ENCODE measurements around the gene IQCC. TPM values are rescaled to one million over a fixed set of nuclear protein-coding genes. Genes with fewer than 3 reads are reported as not detected.

IQCC gene
- total RNA-seq, 1 donor from 2014 or later: 6.4 TPM

DNA sequence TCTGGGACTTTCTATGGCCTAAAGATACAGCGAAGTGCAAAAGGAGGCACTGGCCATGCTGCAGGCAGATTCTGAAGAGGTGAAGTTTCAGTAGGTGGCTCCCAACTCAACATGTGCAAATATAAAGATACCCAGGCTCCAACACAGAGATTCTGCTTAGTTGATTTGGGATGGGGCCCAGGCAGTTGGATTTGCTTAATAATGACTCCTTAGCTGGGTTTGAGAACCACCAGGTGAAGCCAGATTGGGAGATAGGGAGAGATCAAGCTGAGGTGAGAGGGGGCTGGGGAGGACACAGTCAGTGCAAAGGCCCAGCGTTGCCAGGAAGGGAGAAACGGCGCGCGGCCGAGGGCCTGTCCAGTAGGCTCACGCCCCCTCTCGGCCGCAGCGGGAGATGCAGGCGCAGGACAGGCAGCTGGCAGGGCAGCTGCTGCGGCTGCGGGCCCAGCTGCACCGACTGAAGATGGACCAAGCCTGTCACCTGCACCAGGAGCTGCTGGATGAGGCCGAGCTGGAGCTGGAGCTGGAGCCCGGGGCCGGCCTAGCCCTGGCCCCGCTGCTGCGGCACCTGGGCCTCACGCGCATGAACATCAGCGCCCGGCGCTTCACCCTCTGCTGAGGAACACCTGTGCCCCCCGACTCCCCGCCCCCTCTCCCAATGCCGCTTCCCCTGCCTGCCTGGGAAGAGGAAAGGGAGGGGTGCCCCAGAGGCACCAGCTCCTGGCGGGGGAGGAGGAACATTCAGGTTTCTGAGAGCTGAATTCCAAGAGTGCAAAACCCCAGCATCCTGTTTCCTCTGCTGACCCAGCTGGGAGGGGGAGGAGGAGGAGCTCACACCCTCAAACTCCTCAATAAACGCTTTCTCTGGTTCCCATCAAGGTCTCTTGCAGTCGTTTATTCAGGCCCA, 42.8 kb downstream of the IQCC start:
- intact Hi-C loops (cut with micrococcal nuclease): loop anchor here (2.0 kb wide), 1 partner anchor 403 kb away; the partner anchor contains the start of genes RBBP4 and ZBTB8OS
- Mint-ChIP-seq H3K9me3 (no peaks in the 10 kb centered on the region), H3K4me3 (peak overlapping the region; percentile 69), H3K4me1 (peaks cover 58% of the 10 kb centered on the region), H3K27me3 (no peaks in the 10 kb centered on the region), H3K36me3 (ENCODE audit: low read depth) (peaks cover 19% of the 10 kb centered on the region), H3K27ac (peak overlapping the region; percentile 97)
- DNase-seq: peak; percentile 94

DNA sequence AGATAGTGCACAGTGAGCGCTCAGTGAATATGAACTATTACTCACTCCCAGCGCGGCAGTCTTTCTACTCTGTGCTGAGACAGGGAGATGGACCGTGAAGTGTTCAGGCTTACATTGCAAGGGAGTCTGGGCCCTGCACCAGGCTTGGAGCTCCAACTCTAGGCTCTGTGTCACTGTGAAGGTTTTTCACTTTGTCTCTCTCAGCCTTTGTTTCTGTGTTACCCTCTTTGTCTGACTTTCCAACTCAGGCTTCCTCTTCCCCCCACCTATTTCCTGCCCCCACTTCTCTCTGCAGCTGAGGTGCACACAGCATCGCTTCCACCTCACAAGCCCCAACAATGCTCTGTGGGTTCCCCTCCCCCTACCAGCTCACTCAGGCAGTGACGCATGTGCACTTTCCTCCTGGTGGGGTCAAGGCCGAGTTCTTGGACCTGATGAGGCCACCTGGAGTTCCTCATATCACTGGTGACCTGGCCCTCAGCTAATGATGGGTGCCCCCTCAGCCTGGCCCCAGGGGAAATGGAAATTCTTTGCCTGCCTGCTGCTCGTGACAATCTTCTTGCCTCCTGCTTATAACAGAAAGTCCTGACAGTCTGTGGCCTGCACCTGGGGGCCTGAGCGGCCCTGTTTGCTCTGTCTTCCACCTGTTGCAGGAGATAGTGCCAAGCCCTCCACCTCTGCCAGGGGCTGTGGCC, 44.5 kb downstream of the IQCC start:
- intact Hi-C loops (cut with micrococcal nuclease): loop anchor here (1.0 to 10.0 kb wide), 7 partner anchors 28 to 401 kb away; partner anchors contain the start of genes EIF3I, HDAC1, RBBP4 and TMEM234
- Mint-ChIP-seq H3K36me3 (ENCODE audit: low read depth) (peaks cover 26% of the 10 kb centered on the region), H3K27me3 (no peaks in the 10 kb centered on the region), H3K27ac (peak overlapping the region; percentile 97), H3K4me1 (peaks cover 70% of the 10 kb centered on the region), H3K4me3 (peak overlapping the region; percentile 98), H3K9me3 (no peaks in the 10 kb centered on the region)
- peak; percentile 95 for DNase-seq

DNA sequence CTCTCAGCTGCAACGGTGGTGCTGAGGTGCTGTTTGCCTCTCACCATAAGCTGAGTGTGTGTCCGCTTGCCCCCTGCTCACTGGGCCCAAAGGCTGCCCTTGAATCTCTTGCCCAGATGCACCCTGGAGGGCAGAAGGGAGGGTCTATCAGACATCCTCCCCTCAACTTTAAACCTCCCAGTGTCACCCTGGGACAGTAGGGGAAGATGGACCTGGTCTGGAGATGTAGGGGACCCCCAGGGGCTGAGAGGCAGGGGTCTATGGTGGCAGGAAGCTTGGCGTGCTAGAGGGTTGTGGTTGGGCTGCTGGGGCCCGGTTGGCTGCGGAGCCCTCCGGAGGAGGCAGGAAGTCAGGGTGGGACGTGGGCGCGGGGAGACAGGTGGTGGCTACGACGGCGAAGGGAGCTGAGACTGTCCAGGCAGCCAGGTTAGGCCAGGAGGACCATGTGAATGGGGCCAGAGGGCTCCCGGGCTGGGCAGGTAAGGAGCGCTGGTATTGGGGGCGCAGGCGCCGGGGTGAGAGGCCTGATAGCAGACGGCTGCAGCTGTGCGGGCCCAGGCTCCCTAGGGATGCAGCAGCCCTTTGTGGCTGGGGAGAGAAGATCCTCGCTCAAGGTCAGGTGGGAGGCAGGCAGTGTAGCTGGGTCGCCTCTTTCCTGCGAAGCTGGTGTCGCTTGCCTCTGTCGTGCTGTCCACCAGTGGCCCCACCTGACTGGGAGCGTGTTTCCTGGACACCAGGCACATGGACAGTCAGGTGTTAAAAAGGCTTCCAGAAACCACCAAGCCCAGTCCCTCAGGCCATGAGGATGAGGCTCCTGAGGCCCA, 45.6 kb downstream of the IQCC start, which contains the start of gene LCK:
Gene LCK, plus strand, starts transcription at position 373 of the 824 bp plus-strand sequence. CDS start 23,065 bp downstream, outside the sequence.
- H3K4me3 Mint-ChIP-seq: peak within 1 kb of the TSS; percentile 98
- no peaks in the 10 kb centered on the region for H3K27me3 Mint-ChIP-seq
- H3K9me3 Mint-ChIP-seq: no peaks in the 10 kb centered on the region
- intact Hi-C loops (cut with micrococcal nuclease): loop anchor here (1.0 to 10.0 kb wide), 6 partner anchors 29 to 309 kb away; partner anchors contain the start of genes EIF3I, HDAC1, TMEM234 and TMEM39B
- peak within 1 kb of the TSS; percentile 97 for H3K27ac Mint-ChIP-seq
- peak; percentile 90 for DNase-seq
- peaks cover 31% of the 10 kb centered on the region for H3K36me3 Mint-ChIP-seq (ENCODE audit: low read depth)
- peaks cover 75% of the 10 kb centered on the region for H3K4me1 Mint-ChIP-seq

DNA sequence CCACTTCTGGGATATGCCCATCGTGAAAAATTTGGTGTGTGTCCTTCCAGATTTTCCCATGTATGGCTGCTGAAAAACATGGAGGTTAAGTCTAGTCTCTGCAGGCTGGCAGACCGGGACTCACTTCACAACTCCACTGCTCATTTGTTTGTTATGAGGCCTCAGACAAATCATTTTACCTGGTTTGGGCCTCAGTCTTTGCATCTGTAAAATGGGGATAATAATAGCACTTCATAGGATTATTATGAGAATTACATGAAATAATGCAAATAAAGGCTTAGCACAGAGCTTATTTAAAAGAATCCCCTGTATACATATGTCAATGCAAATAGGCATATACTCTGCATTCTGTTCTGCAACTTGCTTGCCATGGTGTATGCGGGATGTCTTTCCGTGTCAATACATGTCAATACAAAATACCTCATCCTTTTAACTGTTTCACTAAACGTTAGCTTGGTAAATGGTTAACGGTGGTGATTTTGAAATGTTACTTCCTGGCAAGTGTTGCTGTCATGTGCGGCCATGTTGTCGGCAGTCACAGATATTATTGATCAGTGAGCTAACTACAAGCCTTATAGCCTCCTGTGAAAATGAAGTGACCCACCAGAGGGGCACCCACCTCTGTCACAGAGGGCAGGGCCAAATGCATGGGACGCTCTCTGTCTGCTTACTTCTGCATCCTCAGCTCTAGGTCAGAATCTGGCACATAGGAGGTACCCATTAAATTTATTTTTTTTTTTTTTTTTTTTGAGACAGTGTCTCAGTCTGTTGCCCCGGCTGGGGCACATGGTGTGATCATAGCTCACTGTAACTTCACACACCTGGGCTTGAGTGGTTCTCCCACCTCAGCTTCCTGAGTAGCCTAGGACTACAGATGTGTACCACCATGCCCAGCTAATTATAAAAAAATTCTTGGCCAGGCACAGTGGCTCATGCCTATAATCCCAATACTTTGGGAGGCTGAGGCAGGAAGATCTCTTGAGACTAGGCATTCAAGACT, 49.9 kb downstream of the IQCC start:
- peak overlapping the region; percentile 98 for H3K4me3 Mint-ChIP-seq
- H3K36me3 Mint-ChIP-seq (ENCODE audit: low read depth): peaks cover 53% of the 10 kb centered on the region
- no peaks in the 10 kb centered on the region for H3K27me3 Mint-ChIP-seq
- peak; percentile 81 for DNase-seq
- H3K27ac Mint-ChIP-seq: peak overlapping the region; percentile 90
- intact Hi-C loops (cut with micrococcal nuclease): loop anchor here (10.0 kb wide), 1 partner anchor 181 kb away; the partner anchor contains the start of gene TMEM39B
- no peaks in the 10 kb centered on the region for H3K9me3 Mint-ChIP-seq
- H3K4me1 Mint-ChIP-seq: peaks cover 57% of the 10 kb centered on the region

DNA sequence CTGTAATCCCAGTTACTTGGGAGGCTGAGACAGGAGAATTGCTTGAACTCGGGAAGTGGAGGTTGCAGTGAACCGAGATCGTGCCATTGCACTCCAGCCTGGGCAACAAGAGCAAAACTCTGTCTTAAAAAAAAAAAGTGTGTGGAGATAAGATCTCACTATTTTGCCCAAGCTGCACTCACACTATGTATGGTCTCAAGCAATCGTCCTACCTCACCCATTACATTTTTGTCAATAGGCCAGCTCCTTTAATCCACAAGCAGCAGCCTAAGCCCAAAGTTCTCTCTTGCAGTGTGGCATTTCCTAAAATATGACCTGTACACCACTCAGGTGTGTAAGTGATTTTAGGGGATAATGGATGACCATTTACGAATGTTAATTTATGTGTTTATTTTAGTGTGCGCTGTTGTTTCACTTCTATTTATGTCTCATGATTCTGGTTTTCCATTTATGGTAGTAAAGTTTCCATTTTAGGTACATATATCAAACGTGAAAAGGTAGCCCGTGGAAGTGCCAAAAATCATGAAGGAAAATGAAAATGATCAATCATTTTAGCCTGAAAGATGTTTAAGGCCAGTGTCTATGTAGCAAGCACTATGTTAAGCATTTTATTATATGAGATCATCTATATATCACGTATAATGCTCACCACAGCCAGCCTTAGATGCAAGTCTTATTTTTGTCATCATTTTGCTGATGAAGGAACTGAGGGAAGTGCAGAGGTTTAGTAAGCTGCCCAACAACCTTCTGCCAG, 51.2 kb downstream of the IQCC start:
- DNase-seq: peak; percentile 71
- H3K27ac Mint-ChIP-seq: peak overlapping the region; percentile 93
- peaks cover 52% of the 10 kb centered on the region for H3K4me1 Mint-ChIP-seq
- peak overlapping the region; percentile 83 for H3K4me3 Mint-ChIP-seq
- H3K27me3 Mint-ChIP-seq: no peaks in the 10 kb centered on the region
- intact Hi-C loops (cut with micrococcal nuclease): loop anchor here (10.0 kb wide), 1 partner anchor 182 kb away; the partner anchor contains the start of gene TMEM39B
- H3K9me3 Mint-ChIP-seq: no peaks in the 10 kb centered on the region
- H3K36me3 Mint-ChIP-seq (ENCODE audit: low read depth): peaks cover 53% of the 10 kb centered on the region

DNA sequence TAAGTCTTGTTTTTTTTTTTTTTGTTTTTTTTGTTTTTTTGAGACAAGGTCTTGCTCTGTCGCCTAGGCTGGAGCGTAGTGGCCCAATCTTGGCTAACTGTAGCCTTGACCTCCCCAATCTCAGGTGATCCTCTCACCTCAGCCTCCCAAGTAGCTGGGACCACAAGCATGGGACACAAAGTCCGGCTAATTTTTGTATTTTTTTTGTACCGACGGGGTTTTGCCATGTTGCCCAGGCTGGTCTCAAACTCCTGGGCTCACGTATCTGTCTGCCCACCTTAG, 51.7 kb downstream of the IQCC start:
- H3K4me1 Mint-ChIP-seq: peaks cover 48% of the 10 kb centered on the region
- no peaks in the 10 kb centered on the region for H3K9me3 Mint-ChIP-seq
- H3K4me3 Mint-ChIP-seq: peak overlapping the region; percentile 83
- H3K27ac Mint-ChIP-seq: peak overlapping the region; percentile 93
- DNase-seq: no peak
- intact Hi-C loops (cut with micrococcal nuclease): loop anchor here (10.0 kb wide), 1 partner anchor 182 kb away; the partner anchor contains the start of gene TMEM39B
- peaks cover 48% of the 10 kb centered on the region for H3K36me3 Mint-ChIP-seq (ENCODE audit: low read depth)
- H3K27me3 Mint-ChIP-seq: no peaks in the 10 kb centered on the region

Other genes starting within 250 kb of the IQCC start
- 174 and 175 TPM in 2 replicates for gene KHDRBS1, start 191.8 kb upstream of the IQCC start, total RNA-seq
- 34.5 and 38.0 TPM in 2 replicates for gene TMEM39B, start 132.7 kb upstream of the IQCC start, total RNA-seq
- gene KPNA6, start 97.6 kb upstream of the IQCC start, total RNA-seq: 79.4 and 87.6 TPM in 2 replicates
- 105 and 106 TPM in 2 replicates for gene TXLNA, start 26.0 kb upstream of the IQCC start, total RNA-seq
- 37.1 and 38.1 TPM in 2 replicates for gene CCDC28B, start 5.1 kb upstream of the IQCC start, total RNA-seq
- gene DCDC2B, start 3.4 kb downstream of the IQCC start, total RNA-seq: 0.12 TPM in 1 of 2 replicates, not detected in the other
- gene TMEM234, start 16.7 kb downstream of the IQCC start, total RNA-seq: 10.6 and 10.9 TPM in 2 replicates
- gene EIF3I, start 16.7 kb downstream of the IQCC start, total RNA-seq: 304 and 341 TPM in 2 replicates
- gene FAM167B, start 41.6 kb downstream of the IQCC start, total RNA-seq: 0.23 and 0.57 TPM in 2 replicates
- 240 and 248 TPM in 2 replicates for gene LCK, start 45.6 kb downstream of the IQCC start, total RNA-seq
- gene HDAC1, start 86.4 kb downstream of the IQCC start, total RNA-seq: 181 and 184 TPM in 2 replicates
- 34.8 and 36.6 TPM in 2 replicates for gene MARCKSL1, start 130.6 kb downstream of the IQCC start, total RNA-seq
- 4.2 and 4.4 TPM in 2 replicates for gene FAM229A, start 156.8 kb downstream of the IQCC start, total RNA-seq
- 1.0 and 2.3 TPM in 2 replicates for gene TSSK3, start 156.9 kb downstream of the IQCC start, total RNA-seq
- 44.8 and 49.5 TPM in 2 replicates for gene BSDC1, start 188.8 kb downstream of the IQCC start, total RNA-seq